T-helper 2 cell treated with Interferon-gamma antibody and Interleukin-4, amounts not matched to agents 100 ng/mL and 5 ng/mL, for 36 hours (primary cell): Measurements from ENCODE around the gene APC2. TPM values are rescaled to one million over a fixed set of nuclear protein-coding genes. Genes with fewer than 3 reads are reported as not detected.
"Not testable (repeated sequence)": the region's sequence is repeated elsewhere in the genome, so short reads cannot be mapped to it uniquely, and the experiment has no call there.

ENCODE experiments used
- intact Hi-C: fragments of 100-400 bp; cut with micrococcal nuclease; formaldehyde crosslinking; loops from one replicate; pipeline ENCODE4 v1.15.1; 2023
- total RNA-seq: library from RNA; stranded (reverse); gene quantifications from 2 replicates; pipeline ENCODE4 v1.2.3, GENCODE V29; 2022

Gene APC2
- total RNA-seq, 1 donor from 2014 or later: 0.05 TPM

DNA sequence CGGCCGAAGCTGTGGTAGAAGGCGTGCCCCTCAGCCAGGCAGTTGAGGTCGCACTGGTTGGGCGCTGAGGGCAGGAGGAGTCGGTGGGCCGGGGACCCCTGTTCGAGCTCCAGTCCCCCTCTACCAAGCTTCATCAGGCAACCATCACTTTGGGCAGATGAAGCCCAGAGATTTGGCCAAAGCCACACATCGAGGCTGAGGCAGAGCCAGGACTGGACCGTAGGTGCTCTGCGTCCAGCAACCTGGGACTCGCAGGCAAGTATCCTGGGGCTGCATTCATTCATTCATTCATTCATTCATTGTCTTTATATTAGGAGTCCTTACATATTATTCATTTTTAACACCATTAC lies 58.6 kb downstream of the APC2 start:
- intact Hi-C loops: no loop called here

DNA sequence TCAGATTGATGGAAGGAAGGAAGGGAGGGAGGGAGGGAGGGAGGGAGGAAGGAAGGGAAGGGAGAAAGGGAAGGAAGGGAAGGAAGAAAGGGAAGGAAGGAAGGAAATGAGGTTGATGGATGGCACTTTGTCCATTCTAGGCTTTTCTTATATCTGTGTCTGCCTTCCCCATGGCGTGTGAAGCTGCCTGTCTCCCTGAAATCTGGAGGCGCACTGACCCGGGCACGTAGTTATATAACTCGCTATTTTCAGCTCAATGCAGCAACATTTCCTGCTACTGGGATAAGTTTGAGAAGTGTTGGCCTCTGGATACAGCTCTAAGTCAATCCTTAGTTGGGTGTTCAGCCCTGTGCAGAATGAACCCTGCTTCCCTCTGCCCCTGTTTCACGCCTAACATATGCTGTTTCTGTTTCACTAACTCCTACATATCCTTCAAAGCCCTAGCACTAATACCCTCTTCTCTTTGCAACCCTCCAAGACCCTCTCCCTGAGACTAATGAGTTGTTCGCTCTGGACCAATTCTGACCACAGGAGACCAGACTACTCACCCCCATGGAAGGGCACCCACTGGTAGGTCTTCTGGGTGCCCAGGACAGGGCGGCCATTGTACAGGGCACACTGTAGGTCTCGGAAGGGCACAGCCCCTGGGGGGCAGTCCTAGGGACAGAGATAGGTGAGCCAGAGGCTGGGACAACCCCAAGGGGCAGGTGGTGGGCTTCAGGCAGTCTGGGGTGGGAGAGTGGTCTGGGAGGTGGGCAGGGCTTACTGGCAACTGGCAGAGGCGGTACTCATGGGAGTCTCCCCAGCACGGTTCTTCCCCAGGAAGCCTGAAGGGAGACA lies 59.9 kb downstream of the APC2 start:
- intact Hi-C loops: loop anchor here (5.0 kb wide), 2 partner anchors 38 to 233 kb away; partner anchors contain the start of gene FAM174C

DNA sequence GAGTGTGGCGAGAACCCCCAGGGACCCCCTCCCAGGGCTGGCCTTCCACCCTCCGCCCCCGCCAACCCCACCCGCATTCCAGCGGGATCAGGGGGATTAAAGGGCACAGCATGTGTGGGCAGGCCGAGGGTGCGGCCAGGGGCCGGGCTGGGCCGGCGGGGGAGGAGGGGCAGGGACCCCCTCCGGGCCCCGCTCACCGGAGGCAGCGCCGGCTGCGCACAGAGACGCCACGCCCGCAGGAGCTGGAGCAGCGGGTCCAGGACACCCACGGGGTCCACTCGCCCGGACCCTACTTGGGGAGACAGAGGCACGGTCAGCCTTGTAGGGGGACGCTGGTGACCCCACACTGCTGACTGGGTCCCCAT lies 60.5 kb downstream of the APC2 start:
- intact Hi-C loops: loop anchor here (5.0 kb wide), 2 partner anchors 38 to 233 kb away; partner anchors contain the start of gene FAM174C

DNA sequence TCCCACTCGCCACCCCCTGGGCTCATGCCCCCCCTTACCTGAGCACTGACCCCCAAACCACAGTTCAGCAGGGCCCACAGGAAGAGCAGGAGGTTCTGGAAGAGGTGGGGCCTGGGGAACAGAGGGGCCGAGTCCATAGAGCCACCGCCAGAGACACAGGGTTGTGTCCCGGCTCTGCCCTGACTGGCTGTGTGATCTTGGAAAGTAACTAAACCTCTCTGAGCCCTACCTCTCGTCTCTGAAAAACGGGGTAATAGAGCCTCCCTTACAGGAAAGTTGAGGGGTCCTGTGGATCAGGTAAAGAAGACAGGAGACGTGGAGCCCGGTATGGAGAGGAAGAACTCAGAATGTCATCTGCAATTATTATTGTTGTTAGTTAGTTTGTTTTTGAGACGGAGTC lies 60.9 kb downstream of the APC2 start:
- intact Hi-C loops: loop anchor here (5.0 kb wide), 2 partner anchors 39 to 234 kb away; partner anchors contain the start of gene FAM174C

DNA sequence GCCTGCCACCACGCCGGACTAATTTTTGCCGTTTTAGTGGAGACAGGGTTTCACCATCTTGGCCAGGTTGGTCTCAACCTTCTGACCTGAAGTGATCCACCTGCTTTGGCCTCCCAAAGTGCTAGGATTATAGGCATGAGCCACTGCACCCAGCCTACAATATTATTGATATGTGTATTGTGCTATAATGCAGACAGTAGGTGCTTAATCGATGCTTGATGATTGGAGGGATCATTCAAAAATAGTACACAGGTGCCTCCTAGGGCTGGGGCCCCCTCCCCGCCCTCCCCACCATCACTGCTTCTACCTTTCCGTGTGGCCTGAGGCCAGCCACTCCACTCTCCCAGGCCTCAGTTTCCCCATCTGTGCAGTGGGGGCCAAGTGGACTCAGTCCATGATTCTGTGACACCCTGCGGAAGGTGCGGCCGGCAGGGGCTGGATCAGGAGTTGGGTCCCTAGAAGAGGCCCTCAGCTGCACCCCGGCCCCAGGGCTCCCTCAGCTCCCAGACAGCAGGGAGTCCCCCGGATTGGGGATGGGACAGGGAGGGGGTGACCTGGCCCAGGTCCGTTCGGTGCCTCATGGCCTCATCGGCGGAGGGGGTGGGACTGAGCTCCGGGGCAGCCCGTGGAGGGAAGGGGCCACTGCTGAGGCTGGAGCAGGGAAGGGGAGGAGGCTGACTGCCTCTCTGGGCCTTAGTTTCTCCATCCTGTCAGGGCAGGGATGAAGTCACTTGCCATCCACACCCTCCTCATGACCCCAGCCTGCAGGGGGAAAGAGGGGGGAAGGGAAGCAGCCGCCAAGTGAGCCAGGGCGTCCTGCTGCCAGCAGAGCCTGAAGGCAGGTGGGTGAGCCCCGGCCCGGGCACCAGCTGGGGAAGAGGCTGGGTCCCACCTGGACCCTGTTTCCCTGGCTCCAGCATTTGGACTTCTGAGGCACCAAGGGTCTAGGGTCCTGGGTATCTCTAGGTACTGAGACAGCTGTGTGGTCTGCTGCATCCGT lies 61.7 kb downstream of the APC2 start:
- intact Hi-C loops: loop anchor here (2.0 to 5.0 kb wide), 3 partner anchors 39 to 234 kb away; partner anchors contain the start of genes FAM174C and RPS15

DNA sequence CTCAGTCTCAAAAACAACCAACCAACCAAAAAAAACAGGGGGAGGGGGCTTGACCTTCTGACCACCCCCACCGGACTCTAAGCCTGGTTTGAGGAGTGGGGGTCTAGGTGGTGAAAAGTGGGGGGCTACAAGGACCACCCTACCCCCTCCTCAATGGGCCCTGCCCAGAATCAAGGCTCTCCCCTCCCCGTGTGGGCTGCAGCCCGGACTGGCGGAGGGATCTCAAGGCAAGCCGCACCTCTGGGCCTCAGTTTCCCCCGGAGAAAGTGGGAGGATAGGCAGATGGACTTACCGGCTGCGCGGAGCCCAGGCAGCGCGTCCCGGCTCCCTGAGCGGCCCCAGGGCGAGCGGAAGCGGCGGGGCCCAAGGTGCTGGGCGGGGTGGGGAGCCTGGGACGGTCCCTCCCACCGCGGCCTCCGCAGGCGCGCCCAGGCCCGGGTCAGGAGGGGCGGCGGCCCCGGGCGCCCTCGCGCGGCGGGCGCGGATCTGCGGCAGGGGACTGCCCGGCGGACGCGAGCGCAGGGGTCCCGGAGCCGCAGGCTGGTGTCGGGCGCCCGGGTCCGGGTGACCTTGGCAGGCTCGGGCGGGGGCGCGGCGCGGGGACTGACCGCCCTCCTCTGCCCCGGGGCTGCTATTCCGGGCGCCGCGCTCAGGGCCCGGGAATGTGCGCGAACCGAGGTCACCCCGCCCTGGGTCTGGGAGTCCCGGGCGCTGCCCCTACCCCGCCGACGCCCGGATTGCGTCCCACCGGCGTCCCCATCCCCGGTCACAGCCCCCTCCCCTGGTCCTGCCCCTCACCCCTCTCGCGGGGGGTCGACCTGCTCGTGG lies 63.0 kb downstream of the APC2 start, which contains the start of gene ADAMTSL5:
Gene ADAMTSL5, minus strand, starts transcription at position 349 of the 828 bp plus-strand sequence. CDS start 2,076 bp downstream, outside the sequence.
- intact Hi-C loops: loop anchor here (1.0 to 5.0 kb wide), 4 partner anchors 23 to 236 kb away; partner anchors contain the start of genes FAM174C, PCSK4 and RPS15

DNA sequence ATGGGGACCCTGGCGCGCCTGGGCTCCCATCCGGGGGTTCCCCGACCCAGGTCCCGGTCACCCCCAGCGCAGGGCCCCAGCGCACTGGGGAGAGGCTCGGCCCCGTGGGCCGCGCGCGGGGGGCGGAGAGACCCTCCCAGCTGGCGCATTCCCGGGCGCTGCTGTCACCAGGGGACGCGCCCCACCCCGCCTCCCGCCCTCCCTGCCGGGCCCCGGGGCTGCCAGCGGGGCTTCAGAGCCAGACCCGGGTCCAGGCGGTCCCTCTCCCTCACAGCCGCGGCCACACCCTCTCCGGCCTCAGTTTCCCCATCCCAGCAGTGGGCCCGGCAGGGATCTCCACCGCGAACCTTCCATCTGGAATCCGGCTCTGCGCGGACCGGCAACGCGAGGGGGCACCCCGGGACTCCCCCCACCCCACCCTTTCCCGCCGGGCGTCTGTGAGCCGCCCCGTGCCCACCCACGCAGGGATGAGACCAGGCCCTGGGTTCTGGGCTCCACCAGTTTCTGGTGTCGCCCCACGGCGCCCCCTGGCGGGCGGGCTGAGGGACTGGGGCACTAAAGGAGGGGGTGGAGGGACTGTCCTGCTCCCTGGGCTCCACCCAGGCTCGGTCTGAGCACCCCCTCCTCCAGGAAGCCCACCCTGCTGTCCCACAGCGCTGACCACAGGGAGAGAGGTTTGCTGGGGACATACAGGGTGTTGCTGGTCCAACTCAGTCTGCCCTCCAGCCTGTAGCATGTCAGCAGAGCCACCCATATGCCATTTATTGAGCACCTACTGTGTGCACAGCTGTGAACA lies 63.8 kb downstream of the APC2 start:
- intact Hi-C loops: loop anchor here (1.0 to 5.0 kb wide), 4 partner anchors 23 to 236 kb away; partner anchors contain the start of genes FAM174C, PCSK4 and RPS15

DNA sequence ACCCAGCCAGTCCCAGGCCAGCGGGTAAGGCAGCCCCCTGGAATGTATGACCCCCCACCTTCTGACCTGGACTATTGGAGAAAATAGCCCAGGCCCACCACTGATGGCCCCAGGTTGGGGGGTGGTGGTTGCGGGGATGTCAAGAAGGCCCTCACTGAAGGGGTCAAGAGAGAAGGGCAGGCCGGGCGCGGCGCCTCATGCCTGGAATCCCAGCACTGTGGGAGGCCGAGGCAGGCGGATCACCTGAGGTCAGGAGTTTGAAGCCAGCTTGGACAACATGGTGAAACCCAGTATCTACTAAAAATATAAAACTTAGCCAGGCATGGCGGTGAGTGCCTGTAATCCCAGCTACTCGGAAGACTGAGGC lies 64.4 kb downstream of the APC2 start:
- intact Hi-C loops: loop anchor here (5.0 kb wide), 2 partner anchors 42 to 237 kb away; partner anchors contain the start of gene FAM174C

DNA sequence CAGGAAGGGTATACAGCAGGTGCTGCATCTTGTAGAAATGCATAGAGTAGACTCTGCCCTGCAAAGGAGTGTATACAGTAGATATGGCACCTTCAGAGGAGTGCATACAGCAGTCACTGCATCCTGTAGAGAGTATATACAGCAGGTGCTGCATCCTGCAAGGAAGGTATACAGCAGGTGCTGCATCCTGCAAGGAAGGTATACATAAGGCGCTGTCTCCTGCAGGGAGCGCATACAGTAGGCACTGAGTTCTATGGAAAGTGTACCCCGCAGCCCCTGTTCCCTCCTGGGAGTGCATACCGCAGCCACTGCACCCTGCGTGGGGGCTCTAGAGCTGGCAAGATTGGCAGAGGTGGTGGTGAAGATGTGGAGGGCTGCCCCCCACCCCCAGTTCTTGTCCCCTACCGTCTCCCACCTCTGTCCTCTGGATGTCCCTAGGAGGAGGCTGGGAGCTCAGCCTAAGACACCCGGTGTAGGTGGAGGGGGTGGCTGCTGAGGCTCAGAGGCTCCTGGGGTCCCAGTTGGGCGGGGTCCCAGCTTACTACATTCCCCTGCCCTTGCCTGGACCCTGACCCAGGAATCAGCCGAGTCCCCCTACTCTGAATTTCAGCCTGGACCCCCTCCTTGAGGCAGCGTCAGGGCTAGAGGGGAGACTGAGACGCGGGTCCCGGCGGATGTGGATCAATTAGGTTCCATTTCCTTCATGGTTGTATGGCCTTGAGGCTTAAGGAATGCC lies 65.2 kb downstream of the APC2 start:
- intact Hi-C loops: loop anchor here (5.0 kb wide), 2 partner anchors 43 to 238 kb away; partner anchors contain the start of gene FAM174C

DNA sequence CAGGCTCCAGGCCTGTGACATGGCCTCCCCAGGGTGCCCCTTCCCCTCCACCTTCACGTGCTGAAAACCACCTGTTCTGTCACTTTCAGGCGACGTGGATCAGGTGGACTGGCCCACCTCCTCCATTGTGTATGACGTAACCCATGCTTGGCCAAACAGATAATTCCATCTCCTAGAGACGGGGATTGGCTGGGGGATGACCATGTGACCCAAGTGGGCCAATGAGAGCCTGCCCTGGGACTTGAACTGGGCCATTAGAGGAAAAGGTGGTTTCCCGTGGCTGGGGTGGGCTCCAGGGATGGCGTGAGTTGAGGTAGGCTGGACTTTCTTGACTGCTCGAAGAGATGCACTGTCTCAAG lies 66.5 kb downstream of the APC2 start:
- intact Hi-C loops: no loop called here

DNA sequence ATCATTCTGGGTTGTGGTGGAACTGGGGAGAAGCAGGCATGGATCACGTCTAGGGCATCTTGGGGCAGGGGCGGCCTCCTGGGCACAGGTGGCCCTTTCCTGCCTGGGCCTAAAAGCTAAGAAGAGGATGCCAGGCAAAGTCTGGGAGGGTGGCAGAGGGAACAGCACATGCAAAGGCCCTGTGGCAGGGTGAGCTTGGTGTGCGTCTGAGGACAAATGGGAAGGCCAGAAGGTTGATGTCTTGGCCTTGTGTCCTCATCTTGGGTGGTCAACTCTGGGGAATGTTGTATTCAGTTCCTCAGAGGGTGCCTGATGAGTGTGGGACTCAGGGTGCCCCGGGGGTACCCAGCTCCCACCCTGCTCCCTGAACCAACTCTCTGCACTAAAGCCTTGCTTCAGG lies 68.5 kb downstream of the APC2 start:
- intact Hi-C loops: no loop called here

DNA sequence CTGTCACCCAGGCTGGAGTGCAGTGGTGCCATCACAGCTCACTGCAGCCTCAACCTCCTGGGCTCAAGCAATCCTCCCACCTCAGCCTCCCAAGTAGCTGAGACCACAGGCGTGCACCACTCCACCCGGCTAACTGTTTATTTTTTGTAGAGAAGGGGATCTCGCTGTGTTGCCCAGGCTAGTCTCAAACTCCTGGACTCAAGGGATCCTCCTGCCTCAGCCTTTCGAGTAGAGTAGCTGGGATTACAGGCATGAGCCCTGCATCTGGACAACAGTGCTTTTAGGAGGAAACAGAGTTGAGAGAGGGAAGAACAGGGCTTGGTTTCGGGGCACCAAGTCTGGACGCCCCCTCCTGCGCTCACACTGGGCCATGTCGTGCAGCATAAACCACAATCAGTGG lies 69.9 kb downstream of the APC2 start:
- intact Hi-C loops: not testable (repeated sequence)

DNA sequence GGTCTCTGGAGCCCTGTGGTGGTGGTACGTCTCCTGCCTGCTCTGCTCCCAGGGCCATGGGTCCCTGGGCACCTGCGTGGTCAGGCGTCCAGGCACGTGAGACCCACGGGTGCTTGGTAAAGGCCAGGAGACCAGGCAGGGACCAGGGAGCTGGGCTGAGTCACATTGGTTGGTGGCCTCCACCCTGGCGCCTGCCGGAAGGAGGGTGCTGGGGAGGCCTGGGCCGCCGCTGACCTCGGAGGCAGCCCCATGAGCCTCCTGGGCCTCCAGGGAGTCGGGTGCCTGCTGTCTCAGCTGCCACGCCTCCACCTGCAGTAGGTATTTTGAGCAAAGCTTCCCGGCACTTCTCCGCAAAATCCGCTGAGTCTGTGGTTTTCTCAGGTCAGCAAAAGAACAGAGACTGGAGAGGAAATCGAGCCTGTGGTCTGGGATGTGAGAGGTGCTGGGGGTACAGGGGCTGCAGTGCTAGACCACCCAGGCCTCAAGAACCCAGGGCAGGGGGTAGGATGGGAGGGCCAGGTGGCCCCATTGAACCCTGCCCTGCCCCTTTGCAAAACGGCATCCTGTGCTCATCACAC lies 70.4 kb downstream of the APC2 start:
- intact Hi-C loops: no loop called here

DNA sequence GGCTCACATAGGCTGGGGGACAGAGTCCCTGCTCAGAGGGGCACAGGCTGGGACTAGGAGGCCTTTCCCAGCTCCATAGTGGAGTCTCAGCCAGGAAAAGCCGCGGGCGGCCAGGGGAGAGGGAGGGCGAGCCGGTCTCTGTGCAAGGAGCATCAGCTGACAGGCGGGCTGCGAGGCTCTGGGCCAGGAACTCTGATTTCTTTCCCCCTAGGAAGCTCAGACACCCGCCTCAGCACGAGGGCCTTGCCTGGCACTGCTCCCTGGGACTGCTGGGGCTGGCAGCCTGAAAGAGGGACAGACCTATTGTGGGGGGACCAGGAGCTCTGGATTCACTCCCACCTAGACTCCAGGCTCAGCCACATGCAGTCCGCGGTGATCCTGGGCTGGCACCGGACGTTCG lies 71.7 kb downstream of the APC2 start:
- intact Hi-C loops: no loop called here

DNA sequence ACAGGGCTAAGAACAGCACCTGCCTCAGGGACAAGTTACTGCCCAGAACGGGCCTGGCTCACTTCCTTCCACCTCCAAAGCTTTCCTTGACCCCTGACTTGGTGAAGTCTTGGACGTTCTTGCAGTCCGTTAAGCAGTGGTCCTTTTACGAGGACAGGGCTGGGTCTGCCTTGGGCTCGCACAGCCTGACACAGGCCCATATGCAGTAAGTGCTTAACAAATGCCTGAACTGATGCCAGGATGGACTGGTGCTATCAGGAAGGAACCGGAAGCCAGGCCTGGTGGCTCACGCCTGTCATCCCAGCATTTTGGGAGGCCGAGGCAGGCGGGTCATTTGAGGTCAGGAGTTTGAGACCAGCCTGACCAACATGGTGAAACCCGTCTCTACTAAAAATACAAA lies 72.1 kb downstream of the APC2 start:
- intact Hi-C loops: no loop called here

DNA sequence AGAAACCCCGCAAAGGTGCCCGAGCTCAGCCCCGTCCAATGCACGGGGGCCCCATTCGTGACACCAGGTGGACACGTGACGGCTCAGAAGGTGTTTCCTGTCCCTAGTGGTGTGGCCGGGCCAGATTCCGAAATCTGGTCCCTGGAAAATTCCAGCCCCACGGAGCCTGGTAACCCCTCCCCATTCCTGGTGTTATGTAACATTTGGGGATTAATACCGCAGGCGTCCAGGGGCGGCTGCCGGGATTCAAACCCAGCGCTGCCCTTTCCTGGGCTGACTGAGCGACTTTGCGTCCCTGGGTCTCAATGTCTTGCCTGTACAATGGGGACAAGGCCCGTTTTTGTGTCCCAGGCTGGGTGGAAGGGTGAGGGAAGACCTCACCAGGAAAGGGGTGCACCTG lies 72.9 kb downstream of the APC2 start:
- intact Hi-C loops: no loop called here
